ENCODE measurements around the gene BMPR2.
"Not testable (repeated sequence)": the region's sequence is repeated elsewhere in the genome, so short reads cannot be mapped to it uniquely, and the experiment has no call there.

BMPR2 gene

DNA sequence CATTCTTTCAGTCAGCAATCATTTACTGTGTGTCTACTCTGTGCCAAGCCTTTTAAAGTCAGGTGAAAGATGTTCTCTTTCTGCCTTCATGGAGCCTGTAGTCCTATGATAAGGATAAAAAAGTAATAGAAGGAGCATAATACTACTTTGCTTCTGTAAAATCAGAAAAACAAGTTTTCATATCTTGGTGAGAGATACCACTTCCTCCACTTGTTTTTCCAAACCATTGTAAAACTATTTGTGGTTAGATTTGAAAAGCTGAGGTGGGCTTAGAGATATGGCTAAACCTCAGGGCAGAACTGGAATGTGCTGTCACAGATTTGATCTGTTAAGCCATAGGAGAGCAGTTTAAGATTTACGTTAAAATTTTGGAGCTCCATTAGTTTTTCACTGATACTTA is 153.9 kb downstream of the BMPR2 start:
- peaks cover 13% of the 10 kb centered on the region for H3K36me3 ChIP-seq (replicated peaks)
- TF ChIP-seq, protein P1, sequence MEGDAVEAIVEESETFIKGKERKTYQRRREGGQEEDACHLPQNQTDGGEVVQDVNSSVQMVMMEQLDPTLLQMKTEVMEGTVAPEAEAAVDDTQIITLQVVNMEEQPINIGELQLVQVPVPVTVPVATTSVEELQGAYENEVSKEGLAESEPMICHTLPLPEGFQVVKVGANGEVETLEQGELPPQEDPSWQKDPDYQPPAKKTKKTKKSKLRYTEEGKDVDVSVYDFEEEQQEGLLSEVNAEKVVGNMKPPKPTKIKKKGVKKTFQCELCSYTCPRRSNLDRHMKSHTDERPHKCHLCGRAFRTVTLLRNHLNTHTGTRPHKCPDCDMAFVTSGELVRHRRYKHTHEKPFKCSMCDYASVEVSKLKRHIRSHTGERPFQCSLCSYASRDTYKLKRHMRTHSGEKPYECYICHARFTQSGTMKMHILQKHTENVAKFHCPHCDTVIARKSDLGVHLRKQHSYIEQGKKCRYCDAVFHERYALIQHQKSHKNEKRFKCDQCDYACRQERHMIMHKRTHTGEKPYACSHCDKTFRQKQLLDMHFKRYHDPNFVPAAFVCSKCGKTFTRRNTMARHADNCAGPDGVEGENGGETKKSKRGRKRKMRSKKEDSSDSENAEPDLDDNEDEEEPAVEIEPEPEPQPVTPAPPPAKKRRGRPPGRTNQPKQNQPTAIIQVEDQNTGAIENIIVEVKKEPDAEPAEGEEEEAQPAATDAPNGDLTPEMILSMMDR (IDR thresholded peaks at IDR 0.05; ENCODE audit: low read depth, low read length, missing control alignments), result no peak
- no peak overlapping the region for H3K4me3 ChIP-seq (ENCODE audit: low read depth, low read length)
- H3K27ac ChIP-seq, result no peak overlapping the region
- in situ Hi-C loops (cut with HindIII; ENCODE audit: low pct_ligation_motif_present, low sequenced_read_pairs), result no loop called here
- no peaks in the 10 kb centered on the region for H3K27me3 ChIP-seq (replicated peaks)
- peak; percentile 64 for DNase-seq

DNA sequence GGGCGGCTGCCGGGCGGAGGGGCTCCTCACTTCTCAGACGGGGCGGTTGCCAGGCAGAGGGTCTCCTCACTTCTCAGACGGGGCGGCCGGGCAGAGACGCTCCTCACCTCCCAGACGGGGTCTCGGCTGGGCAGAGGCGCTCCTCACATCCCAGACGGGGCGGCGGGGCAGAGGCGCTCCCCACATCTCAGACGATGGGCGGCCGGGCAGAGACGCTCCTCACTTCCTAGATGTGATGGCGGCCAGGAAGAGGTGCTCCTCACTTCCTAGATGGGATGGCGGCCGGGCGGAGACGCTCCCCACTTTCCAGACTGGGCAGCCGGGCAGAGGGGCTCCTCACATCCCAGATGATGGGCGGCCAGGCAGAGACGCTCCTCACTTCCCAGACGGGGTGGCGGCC is 159.2 kb downstream of the BMPR2 start:
- H3K4me3 ChIP-seq (ENCODE audit: low read depth, low read length); in situ Hi-C loops (cut with HindIII; ENCODE audit: low pct_ligation_motif_present, low sequenced_read_pairs); H3K27ac ChIP-seq; DNase-seq; H3K27me3 ChIP-seq (replicated peaks): not testable (repeated sequence)
- peaks cover 13% of the 10 kb centered on the region for H3K36me3 ChIP-seq (replicated peaks)

DNA sequence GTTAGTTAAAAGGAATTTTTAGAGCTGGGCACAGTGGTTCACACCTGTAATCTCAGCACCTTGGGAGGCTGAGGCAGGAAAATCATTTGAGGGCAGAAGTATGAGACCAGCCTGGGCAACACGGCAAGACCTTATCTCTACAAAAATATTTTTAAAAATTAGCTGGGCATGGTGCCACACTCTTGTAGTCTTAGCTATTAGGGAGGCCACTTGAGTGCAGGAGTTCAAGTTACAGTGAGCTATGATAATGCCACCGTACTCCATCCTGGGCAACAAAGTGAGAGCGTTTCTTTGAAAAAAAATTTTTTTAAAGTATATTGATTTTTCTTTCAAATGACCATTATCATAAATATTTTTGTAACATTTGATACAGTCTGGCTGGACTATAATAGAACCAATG is 165.0 kb downstream of the BMPR2 start:
- Histone ChIP-seq H3K27me3 (replicated peaks) (no peaks in the 10 kb centered on the region), H3K36me3 (replicated peaks) (no peaks in the 10 kb centered on the region), H3K4me3 (ENCODE audit: low read depth, low read length) (no peak overlapping the region), H3K27ac (no peak overlapping the region)
- TF ChIP-seq, protein P1 (IDR thresholded peaks at IDR 0.05; ENCODE audit: low read depth, low read length, missing control alignments), result no peak
- in situ Hi-C loops (cut with HindIII; ENCODE audit: low pct_ligation_motif_present, low sequenced_read_pairs), result no loop called here
- DNase-seq, result no peak

DNA sequence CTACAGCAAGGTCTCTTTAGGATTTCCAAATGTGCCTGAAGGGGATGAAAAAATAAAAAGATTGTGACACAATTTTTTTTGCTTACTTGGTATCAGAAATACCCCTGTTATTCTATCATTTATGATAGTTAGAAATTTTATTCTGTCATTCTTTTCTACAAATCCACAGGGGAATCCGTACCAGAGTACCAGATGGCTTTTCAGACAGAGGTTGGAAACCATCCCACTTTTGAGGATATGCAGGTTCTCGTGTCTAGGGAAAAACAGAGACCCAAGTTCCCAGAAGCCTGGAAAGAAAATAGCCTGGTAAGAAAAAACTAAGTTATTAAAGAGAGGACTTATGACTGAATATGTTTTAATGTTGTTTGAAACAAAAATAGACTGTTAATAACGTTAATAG is 166.0 kb downstream of the BMPR2 start:
- DNase-seq, result no peak
- TF ChIP-seq, protein P1 (IDR thresholded peaks at IDR 0.05; ENCODE audit: low read depth, low read length, missing control alignments), result no peak
- H3K4me3 ChIP-seq (ENCODE audit: low read depth, low read length), result no peak overlapping the region
- no peak overlapping the region for H3K27ac ChIP-seq
- H3K27me3 ChIP-seq (replicated peaks), result no peaks in the 10 kb centered on the region
- in situ Hi-C loops (cut with HindIII; ENCODE audit: low pct_ligation_motif_present, low sequenced_read_pairs), result no loop called here
- H3K36me3 ChIP-seq (replicated peaks), result no peaks in the 10 kb centered on the region

DNA sequence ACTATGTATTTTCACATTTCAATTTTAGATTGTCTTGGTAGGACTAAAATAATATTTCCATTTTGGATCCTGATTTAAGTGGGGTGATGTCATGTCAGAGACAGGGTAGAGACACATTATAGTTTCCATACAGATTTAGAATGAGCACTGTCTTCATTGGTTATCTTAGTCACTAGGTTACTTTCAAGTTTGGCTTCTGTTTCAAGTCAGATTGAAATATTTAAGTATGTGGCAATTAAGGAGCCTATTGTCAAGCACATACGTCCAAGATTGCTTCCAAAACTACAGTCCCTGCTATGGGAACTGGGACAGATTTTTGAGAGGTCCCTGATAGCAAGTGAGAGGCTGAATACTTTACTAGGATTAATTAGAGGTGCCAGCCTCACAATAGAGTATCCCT is 169.4 kb downstream of the BMPR2 start:
- H3K27me3 ChIP-seq (replicated peaks), result no peaks in the 10 kb centered on the region
- H3K27ac ChIP-seq, result no peak overlapping the region
- no peak for DNase-seq
- H3K4me3 ChIP-seq (ENCODE audit: low read depth, low read length), result no peak overlapping the region
- TF ChIP-seq, protein P1 (IDR thresholded peaks at IDR 0.05; ENCODE audit: low read depth, low read length, missing control alignments), result no peak
- H3K36me3 ChIP-seq (replicated peaks), result no peaks in the 10 kb centered on the region
- in situ Hi-C loops (cut with HindIII; ENCODE audit: low pct_ligation_motif_present, low sequenced_read_pairs), result no loop called here

DNA sequence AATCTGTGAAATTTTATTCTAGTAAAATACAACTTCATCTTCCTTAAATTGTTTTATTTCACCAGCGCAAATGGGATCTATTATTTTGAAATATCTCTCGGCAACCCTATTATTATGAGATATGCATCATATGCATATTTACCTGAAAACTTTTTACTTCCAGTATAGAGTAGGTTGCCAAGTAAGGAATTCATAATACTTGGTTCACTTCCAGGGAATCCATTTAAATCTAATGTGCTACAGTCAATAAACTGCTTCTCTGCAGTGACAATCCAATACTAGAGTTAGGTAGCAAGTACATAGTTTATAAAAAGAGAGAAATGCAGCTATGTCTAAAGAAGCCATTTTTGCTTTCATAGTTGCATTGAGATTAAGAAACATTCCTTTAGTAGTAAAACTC is 169.8 kb downstream of the BMPR2 start:
- no peak overlapping the region for H3K4me3 ChIP-seq (ENCODE audit: low read depth, low read length)
- H3K36me3 ChIP-seq (replicated peaks), result no peaks in the 10 kb centered on the region
- DNase-seq, result no peak
- no peaks in the 10 kb centered on the region for H3K27me3 ChIP-seq (replicated peaks)
- H3K27ac ChIP-seq, result no peak overlapping the region
- in situ Hi-C loops (cut with HindIII; ENCODE audit: low pct_ligation_motif_present, low sequenced_read_pairs), result no loop called here
- TF ChIP-seq, protein P1 (IDR thresholded peaks at IDR 0.05; ENCODE audit: low read depth, low read length, missing control alignments), result no peak

DNA sequence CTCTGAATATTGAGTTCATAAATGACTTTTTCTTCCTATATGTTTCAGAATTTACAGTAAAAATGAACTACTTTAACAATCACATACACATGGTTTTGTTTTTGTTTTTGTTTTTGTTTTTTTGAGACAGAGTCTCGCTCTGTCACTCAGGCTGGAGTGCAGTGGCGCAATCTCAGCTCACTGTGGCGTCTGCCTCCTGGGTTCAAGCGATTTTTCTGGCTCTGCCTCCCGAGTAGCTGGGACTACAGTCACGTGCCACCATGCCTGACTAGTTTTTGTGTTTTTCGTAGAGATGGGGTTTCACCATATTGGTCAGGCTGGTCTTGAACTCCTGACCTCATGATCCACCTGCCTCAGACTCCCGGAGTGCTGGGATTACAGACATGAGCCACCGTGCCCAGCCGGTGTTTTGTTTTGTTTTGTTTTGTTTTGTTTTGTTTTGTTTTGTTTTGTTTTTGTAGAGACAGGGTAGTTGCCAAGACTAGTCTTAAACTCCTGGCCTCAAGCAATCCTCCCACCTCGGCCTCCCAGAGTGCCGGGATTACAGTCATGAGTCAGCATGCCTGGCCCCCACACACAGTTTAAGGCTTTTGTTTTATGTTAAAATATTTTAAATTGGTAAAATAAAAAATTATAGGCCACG is 170.5 kb downstream of the BMPR2 start:
- in situ Hi-C loops (cut with HindIII; ENCODE audit: low pct_ligation_motif_present, low sequenced_read_pairs); H3K27ac ChIP-seq; H3K27me3 ChIP-seq (replicated peaks); H3K4me3 ChIP-seq (ENCODE audit: low read depth, low read length); H3K36me3 ChIP-seq (replicated peaks); DNase-seq: not testable (repeated sequence)
